GM19468 (cell line): Measurements from ENCODE around the gene PYGB.

ENCODE experiments used
- ATAC-seq: cut with Tn5 transposase; IDR thresholded peaks from one replicate; pipeline ENCODE4 v1.9.1; 2021; ENCODE audit warnings: mild to moderate bottlenecking, moderate library complexity, moderate number of reproducible peaks; ENCODE audit not compliant: unreplicated experiment; ENCODE audit errors: extremely low read depth

The PYGB gene

GRCh38 chr20:25247956-25248785 is at the start of gene PYGB:
PYGB (plus strand) TSS chr20:25248085; CDS start chr20:25248179, 94 bp downstream.
- ATAC-seq, result peak; percentile 68

GRCh38 chr20:25198663-25199383 is 49.1 kb upstream of the PYGB start:
- ATAC-seq, result no peak

GRCh38 chr20:25199473-25200260 is 48.2 kb upstream of the PYGB start:
- no peak for ATAC-seq

- no peak for ATAC-seq
Observed at GRCh38 chr20:25203089-25203488, 44.8 kb upstream of the PYGB start.

- ATAC-seq, result no peak
Observed at GRCh38 chr20:25203871-25204320, 44.0 kb upstream of the PYGB start.

GRCh38 chr20:25204550-25205276 is 43.2 kb upstream of the PYGB start:
- no peak for ATAC-seq

GRCh38 chr20:25205277-25206062 is 42.4 kb upstream of the PYGB start:
- ATAC-seq, result no peak

- no peak for ATAC-seq
Observed at GRCh38 chr20:25206063-25206403, 41.9 kb upstream of the PYGB start.

GRCh38 chr20:25206548-25206947 is 41.3 kb upstream of the PYGB start:
- ATAC-seq, result no peak

- ATAC-seq, result no peak
Observed at GRCh38 chr20:25207149-25207959, 40.5 kb upstream of the PYGB start.

- no peak for ATAC-seq
Observed at GRCh38 chr20:25207960-25208534, 39.8 kb upstream of the PYGB start.

- no peak for ATAC-seq
Observed at GRCh38 chr20:25209400-25209799, 38.5 kb upstream of the PYGB start.

GRCh38 chr20:25209911-25210310 is 38.0 kb upstream of the PYGB start:
- no peak for ATAC-seq

- no peak for ATAC-seq
Observed at GRCh38 chr20:25211273-25211672, 36.6 kb upstream of the PYGB start.

- ATAC-seq, result no peak
Observed at GRCh38 chr20:25212242-25212641, 35.6 kb upstream of the PYGB start.

GRCh38 chr20:25213566-25214425 is 34.1 kb upstream of the PYGB start:
- no peak for ATAC-seq

GRCh38 chr20:25214426-25214790 is 33.5 kb upstream of the PYGB start:
- ATAC-seq, result no peak
